Stomach (tissue), 4 donors: ENCODE data around the gene CIT.

Source experiments
- EP300 ChIP-seq: sonication (generic); formaldehyde crosslinking; IDR thresholded peaks from one replicate; pipeline ENCODE4 v1.6.1; 2017; ENCODE audit warnings: antibody characterized with exemption
- POLR2A ChIP-seq, 4 donors: fragments of 450-650 bp; IDR thresholded peaks; one replicate each; pipeline ENCODE4 v1.6.1; 2016; ENCODE audit warnings: antibody characterized with exemption in 4 of 4, control low read depth in 2 of 4, mild to moderate bottlenecking in 1 of 4, moderate library complexity in 1 of 4
- POLR2AphosphoS5 ChIP-seq, 3 donors: sonication (generic); formaldehyde crosslinking; IDR thresholded peaks; one replicate each; pipeline ENCODE4 v1.6.1; 2016; ENCODE audit warnings: antibody characterized with exemption in 3 of 3
- TF ChIP-seq, protein P1 (sequence below), 7 experiments: fragments of 450-650 bp in 4 of 7; fragments of 200-600 bp in 3 of 7; sonication (generic) in 3 of 7; IDR thresholded peaks; one replicate each; pipeline ENCODE4 v1.5.1; 2016 to 2019; ENCODE audit warnings: antibody characterized with exemption in 7 of 7, control low read depth in 2 of 7, mild to moderate bottlenecking in 1 of 7

DNA sequence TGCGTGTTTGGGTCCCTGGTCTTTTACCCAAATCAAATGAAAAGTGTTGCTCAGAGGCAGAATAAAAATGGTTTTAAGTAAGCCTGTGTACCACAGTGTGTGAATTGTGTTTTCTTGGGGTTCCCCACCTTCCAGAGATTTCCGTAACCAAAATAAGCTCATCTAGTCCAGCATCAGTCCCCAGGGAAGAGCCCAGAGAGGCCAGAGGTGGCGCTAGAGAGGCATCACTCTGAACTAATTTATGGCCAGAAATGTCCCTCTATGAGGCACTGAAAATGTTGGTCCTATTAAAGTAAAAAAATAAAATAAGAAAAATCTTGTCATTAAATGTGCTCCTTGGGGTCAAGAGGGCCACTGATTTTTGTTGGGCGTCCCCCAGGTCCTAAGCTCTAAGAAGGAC lies 234.1 kb downstream of the CIT start:
- TF ChIP-seq, protein P1, sequence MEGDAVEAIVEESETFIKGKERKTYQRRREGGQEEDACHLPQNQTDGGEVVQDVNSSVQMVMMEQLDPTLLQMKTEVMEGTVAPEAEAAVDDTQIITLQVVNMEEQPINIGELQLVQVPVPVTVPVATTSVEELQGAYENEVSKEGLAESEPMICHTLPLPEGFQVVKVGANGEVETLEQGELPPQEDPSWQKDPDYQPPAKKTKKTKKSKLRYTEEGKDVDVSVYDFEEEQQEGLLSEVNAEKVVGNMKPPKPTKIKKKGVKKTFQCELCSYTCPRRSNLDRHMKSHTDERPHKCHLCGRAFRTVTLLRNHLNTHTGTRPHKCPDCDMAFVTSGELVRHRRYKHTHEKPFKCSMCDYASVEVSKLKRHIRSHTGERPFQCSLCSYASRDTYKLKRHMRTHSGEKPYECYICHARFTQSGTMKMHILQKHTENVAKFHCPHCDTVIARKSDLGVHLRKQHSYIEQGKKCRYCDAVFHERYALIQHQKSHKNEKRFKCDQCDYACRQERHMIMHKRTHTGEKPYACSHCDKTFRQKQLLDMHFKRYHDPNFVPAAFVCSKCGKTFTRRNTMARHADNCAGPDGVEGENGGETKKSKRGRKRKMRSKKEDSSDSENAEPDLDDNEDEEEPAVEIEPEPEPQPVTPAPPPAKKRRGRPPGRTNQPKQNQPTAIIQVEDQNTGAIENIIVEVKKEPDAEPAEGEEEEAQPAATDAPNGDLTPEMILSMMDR (IDR thresholded peaks at IDR 0.05) = no peak
- TF ChIP-seq POLR2A (IDR thresholded peaks at IDR 0.05) (no peak), EP300 (no peak), POLR2AphosphoS5 (IDR thresholded peaks at IDR 0.05) (no peak)
